ENCODE data around the gene MIOS. TPM values are rescaled to one million over a fixed set of nuclear protein-coding genes. Genes with fewer than 3 reads are reported as not detected.

The MIOS gene
- total RNA-seq, 1 experiment from 2014 or later, result 41.3 TPM

- CTCF ChIA-PET, result no interaction called here
- Mint-ChIP-seq H3K36me3 (no peaks in the 10 kb centered on the region), H3K27ac (no peak overlapping the region), H3K9me3 (no peaks in the 10 kb centered on the region), H3K4me1 (no peaks in the 10 kb centered on the region), H3K27me3 (ENCODE audit: low read depth) (no peaks in the 10 kb centered on the region), H3K4me3 (no peak overlapping the region)
- POLR2A ChIA-PET, result no interaction called here
- TF ChIP-seq SMAD3 (CRISPR knock-in tag; IDR thresholded peaks at IDR 0.05; ENCODE audit: borderline replicate concordance), result no peak
- no peak for DNase-seq (ENCODE audit: low spot score)
- no peak for ATAC-seq
Observed at GRCh38 chr7:7613210-7613609, 46.5 kb downstream of the MIOS start.

GRCh38 chr7:7614018-7614741 is 47.5 kb downstream of the MIOS start:
- no peaks in the 10 kb centered on the region for H3K36me3 Mint-ChIP-seq
- TF ChIP-seq USF1 (CRISPR knock-in tag; IDR thresholded peaks at IDR 0.05) (no peak), FOXK1 (CRISPR knock-in tag; IDR thresholded peaks at IDR 0.05) (no peak), RORB (CRISPR knock-in tag; IDR thresholded peaks at IDR 0.05) (no peak), GRHL2 (CRISPR knock-in tag; IDR thresholded peaks at IDR 0.05; ENCODE audit: insufficient replicate concordance, severe bottlenecking) (no peak)
- H3K4me1 Mint-ChIP-seq, result no peaks in the 10 kb centered on the region
- H3K27me3 Mint-ChIP-seq (ENCODE audit: low read depth), result no peaks in the 10 kb centered on the region
- ChIA-PET POLR2A (no interaction called here), CTCF (no interaction called here)
- no peak overlapping the region for H3K4me3 Mint-ChIP-seq
- ATAC-seq (no peak), DNase-seq (ENCODE audit: low spot score) (no peak)
- no peaks in the 10 kb centered on the region for H3K9me3 Mint-ChIP-seq
- H3K27ac Mint-ChIP-seq, result no peak overlapping the region

- CTCF ChIA-PET, result no interaction called here
- POLR2A ChIA-PET, result no interaction called here
Observed at GRCh38 chr7:7617550-7617949, 50.9 kb downstream of the MIOS start.

More at GRCh38 chr7:7617550-7617949, 50.9 kb downstream of the MIOS start:
- DNase-seq (ENCODE audit: low spot score) (no peak), ATAC-seq (no peak)
- Mint-ChIP-seq H3K4me3 (no peak overlapping the region), H3K36me3 (no peaks in the 10 kb centered on the region), H3K9me3 (no peaks in the 10 kb centered on the region), H3K4me1 (no peaks in the 10 kb centered on the region), H3K27ac (no peak overlapping the region), H3K27me3 (ENCODE audit: low read depth) (no peaks in the 10 kb centered on the region)
- TF ChIP-seq USF2 (CRISPR knock-in tag; IDR thresholded peaks at IDR 0.05), result no peak
- no peak for TF ChIP-seq FOXJ3 (CRISPR knock-in tag; IDR thresholded peaks at IDR 0.05; ENCODE audit: borderline replicate concordance)
- no peak for TF ChIP-seq PRRX2 (CRISPR knock-in tag; IDR thresholded peaks at IDR 0.05)
- no peak for TF ChIP-seq GTF2I (CRISPR knock-in tag; conservative IDR thresholded peaks at IDR 0.05)
- TF ChIP-seq ARID4B (CRISPR knock-in tag; IDR thresholded peaks at IDR 0.05; ENCODE audit: borderline replicate concordance), result no peak
- TF ChIP-seq ZNF416 (CRISPR knock-in tag; IDR thresholded peaks at IDR 0.05), result no peak
- no peak for TF ChIP-seq USF1 (CRISPR knock-in tag; IDR thresholded peaks at IDR 0.05)
- no peak for TF ChIP-seq ZNF423 (CRISPR knock-in tag; IDR thresholded peaks at IDR 0.05)
- no peak for TF ChIP-seq SP1 (CRISPR knock-in tag; conservative IDR thresholded peaks at IDR 0.05)
- no peak for TF ChIP-seq KAT7 (CRISPR knock-in tag; IDR thresholded peaks at IDR 0.05; ENCODE audit: borderline replicate concordance)
- no peak for TF ChIP-seq ZNF138 (CRISPR knock-in tag; conservative IDR thresholded peaks at IDR 0.05)
- TF ChIP-seq ZNF263 (CRISPR knock-in tag; IDR thresholded peaks at IDR 0.05; ENCODE audit: low read depth), result no peak
- TF ChIP-seq ZSCAN18 (CRISPR knock-in tag; IDR thresholded peaks at IDR 0.05), result no peak
- no peak for TF ChIP-seq ZBTB43 (CRISPR knock-in tag; IDR thresholded peaks at IDR 0.05)

All from WTC11 (cell line).